Vagina (tissue), 2 donors: ENCODE results near the gene CD300H.
A peak's percentile ranks its signal among the peaks of the same experiment; 100 is the strongest.

ENCODE experiments used
- POLR2AphosphoS5 ChIP-seq, 2 donors: sonication (generic); formaldehyde crosslinking; IDR thresholded peaks; one replicate each; pipeline ENCODE4 v1.9.0; 2017; ENCODE audit warnings: antibody characterized with exemption in 2 of 2, mild to moderate bottlenecking in 2 of 2, low read depth in 1 of 2; ENCODE audit not compliant: insufficient read depth in 1 of 2
- TF ChIP-seq, protein P1 (sequence below), 3 experiments: fragments of 450-650 bp in 2 of 3; fragments of 200-600 bp in 1 of 3; sonication (generic) in 1 of 3; IDR thresholded peaks; one replicate each; pipeline ENCODE4 v1.5.1; 2017 to 2019; ENCODE audit warnings: antibody characterized with exemption in 3 of 3, mild to moderate bottlenecking in 2 of 3, moderate library complexity in 2 of 3

DNA sequence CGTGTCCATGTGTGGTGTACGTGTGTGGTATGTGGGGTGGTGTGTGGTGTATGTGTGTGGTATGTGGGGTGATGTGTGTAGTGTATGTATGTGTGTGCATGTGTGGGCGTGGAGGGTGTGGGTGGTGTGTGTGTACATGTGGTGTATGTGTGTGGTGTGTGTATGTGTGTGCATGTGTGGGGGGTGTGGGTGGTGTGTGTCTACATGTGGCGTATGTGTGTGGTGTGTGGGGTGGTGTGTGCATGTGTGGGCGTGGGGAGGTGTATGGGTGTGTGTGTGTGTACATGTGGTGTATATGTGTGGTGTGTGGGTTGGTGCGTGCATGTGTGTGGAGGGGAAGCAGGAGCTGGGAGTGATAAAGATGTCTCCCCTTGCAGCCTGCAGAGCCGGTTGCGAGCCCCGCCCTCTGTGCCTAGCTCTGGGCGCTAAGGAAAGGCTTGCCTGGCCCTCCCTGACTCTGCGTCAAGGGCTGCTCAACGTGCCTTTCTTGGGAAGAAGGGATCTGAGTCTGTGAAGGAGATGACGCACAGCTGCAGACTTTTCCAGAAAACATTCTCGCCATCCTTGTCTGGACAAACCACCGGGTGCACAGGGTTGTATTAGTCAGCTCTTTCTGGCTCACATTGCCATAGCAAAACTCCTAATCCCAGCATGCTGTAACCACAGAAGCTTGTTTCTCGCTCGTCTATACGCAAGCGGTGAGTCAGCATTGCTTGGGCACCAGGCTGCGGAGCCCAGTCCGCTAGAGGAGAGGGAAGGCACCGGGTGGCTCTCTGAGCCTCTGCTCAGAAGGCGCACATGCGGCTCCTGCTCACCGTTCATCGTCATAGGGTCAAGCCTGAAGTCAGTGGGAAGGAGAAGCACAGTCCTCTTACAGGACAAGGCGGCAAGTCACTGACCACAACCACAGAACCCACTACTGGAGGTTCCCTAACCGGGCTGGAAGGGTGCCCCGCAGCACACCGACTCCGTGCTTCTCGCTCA lies 2.0 kb upstream of the CD300H start:
- TF ChIP-seq, protein P1, sequence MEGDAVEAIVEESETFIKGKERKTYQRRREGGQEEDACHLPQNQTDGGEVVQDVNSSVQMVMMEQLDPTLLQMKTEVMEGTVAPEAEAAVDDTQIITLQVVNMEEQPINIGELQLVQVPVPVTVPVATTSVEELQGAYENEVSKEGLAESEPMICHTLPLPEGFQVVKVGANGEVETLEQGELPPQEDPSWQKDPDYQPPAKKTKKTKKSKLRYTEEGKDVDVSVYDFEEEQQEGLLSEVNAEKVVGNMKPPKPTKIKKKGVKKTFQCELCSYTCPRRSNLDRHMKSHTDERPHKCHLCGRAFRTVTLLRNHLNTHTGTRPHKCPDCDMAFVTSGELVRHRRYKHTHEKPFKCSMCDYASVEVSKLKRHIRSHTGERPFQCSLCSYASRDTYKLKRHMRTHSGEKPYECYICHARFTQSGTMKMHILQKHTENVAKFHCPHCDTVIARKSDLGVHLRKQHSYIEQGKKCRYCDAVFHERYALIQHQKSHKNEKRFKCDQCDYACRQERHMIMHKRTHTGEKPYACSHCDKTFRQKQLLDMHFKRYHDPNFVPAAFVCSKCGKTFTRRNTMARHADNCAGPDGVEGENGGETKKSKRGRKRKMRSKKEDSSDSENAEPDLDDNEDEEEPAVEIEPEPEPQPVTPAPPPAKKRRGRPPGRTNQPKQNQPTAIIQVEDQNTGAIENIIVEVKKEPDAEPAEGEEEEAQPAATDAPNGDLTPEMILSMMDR (IDR thresholded peaks at IDR 0.05): no peak
- peak; percentile 77 to 78 for TF ChIP-seq POLR2AphosphoS5 (IDR thresholded peaks at IDR 0.05; ENCODE audit: insufficient read depth in 1 of 2, low read depth in 1 of 2)
